ENCODE measurements around the gene DSP. TPM values are rescaled to one million over a fixed set of nuclear protein-coding genes. Genes with fewer than 3 reads are reported as not detected.

DSP gene
- total RNA-seq, 1 experiment from 2014 or later, result 20.1 TPM

GRCh38 chr6:7513529-7513928 is 27.9 kb upstream of the DSP start:
- no TSS peak for BruUV-seq (replicated peaks)
- Histone ChIP-seq H3K4me3 (ENCODE audit: low read depth in 2 of 2, low read length in 2 of 2) (no peak overlapping the region), H3K27me3 (ENCODE audit: control insufficient read depth, insufficient read depth, low read length) (peaks cover 3% of the 10 kb centered on the region), H3K27ac (ENCODE audit: low read length) (no peak overlapping the region), H3K9me3 (ENCODE audit: control insufficient read depth, insufficient read depth, low read depth, low read length) (no peaks in the 10 kb centered on the region), H3K36me3 (ENCODE audit: control insufficient read depth, insufficient read depth, low read length) (no peaks in the 10 kb centered on the region), H3K4me1 (ENCODE audit: control insufficient read depth, insufficient read depth, low read length) (no peaks in the 10 kb centered on the region)
- TF ChIP-seq CTCF (IDR thresholded peaks at IDR 0.05), result no peak
- no peak for ATAC-seq
- intact Hi-C loops (cut with micrococcal nuclease; ENCODE audit: unreplicated experiment) (no loop called here), in situ Hi-C loops (cut with HindIII; ENCODE audit: low pct_unique_long_range_greater_than_20kb, low sequenced_read_pairs) (no loop called here)
- POLR2A ChIA-PET, result interaction anchor here (0.6 kb wide), 1 partner anchor 863 kb away, joined by 3 read pairs; no protein-coding TSS in a partner anchor
- DNase-seq (ENCODE audit: low read depth, low spot score), result no peak
- CTCF ChIA-PET, result no interaction called here

- H3K9me3 ChIP-seq (ENCODE audit: control insufficient read depth, insufficient read depth, low read depth, low read length), result no peaks in the 10 kb centered on the region
- no peak overlapping the region for H3K4me3 ChIP-seq (ENCODE audit: low read depth in 2 of 2, low read length in 2 of 2)
- ChIA-PET CTCF (no interaction called here), POLR2A (no interaction called here)
- ATAC-seq (no peak), DNase-seq (ENCODE audit: low read depth, low spot score) (no peak)
- no peaks in the 10 kb centered on the region for H3K36me3 ChIP-seq (ENCODE audit: control insufficient read depth, insufficient read depth, low read length)
- BruUV-seq (replicated peaks), result no TSS peak
- no peaks in the 10 kb centered on the region for H3K4me1 ChIP-seq (ENCODE audit: control insufficient read depth, insufficient read depth, low read length)
- H3K27me3 ChIP-seq (ENCODE audit: control insufficient read depth, insufficient read depth, low read length), result peaks cover 3% of the 10 kb centered on the region
- H3K27ac ChIP-seq (ENCODE audit: low read length), result no peak overlapping the region
- in situ Hi-C loops (cut with HindIII; ENCODE audit: low pct_unique_long_range_greater_than_20kb, low sequenced_read_pairs), result no loop called here
- intact Hi-C loops (cut with micrococcal nuclease; ENCODE audit: unreplicated experiment), result no loop called here
- TF ChIP-seq SIN3A (IDR thresholded peaks at IDR 0.05; ENCODE audit: borderline replicate concordance, insufficient read depth, low read depth, low read length) (no peak), POLR2AphosphoS5 (IDR thresholded peaks at IDR 0.05; ENCODE audit: low read depth, low read length) (no peak), REST (IDR thresholded peaks at IDR 0.05; ENCODE audit: insufficient read depth in 1 of 2, low read depth in 2 of 2, low read length in 1 of 2) (no peak), CTCF (IDR thresholded peaks at IDR 0.05) (no peak), TCF7L2 (IDR thresholded peaks at IDR 0.05; ENCODE audit: low read depth, low read length) (no peak)
Observed at GRCh38 chr6:7515363-7515762, 26.1 kb upstream of the DSP start.

- Histone ChIP-seq H3K36me3 (ENCODE audit: control insufficient read depth, insufficient read depth, low read length) (no peaks in the 10 kb centered on the region), H3K4me1 (ENCODE audit: control insufficient read depth, insufficient read depth, low read length) (no peaks in the 10 kb centered on the region), H3K4me3 (ENCODE audit: low read depth in 2 of 2, low read length in 2 of 2) (no peak overlapping the region), H3K27ac (ENCODE audit: low read length) (no peak overlapping the region), H3K9me3 (ENCODE audit: control insufficient read depth, insufficient read depth, low read depth, low read length) (no peaks in the 10 kb centered on the region), H3K27me3 (ENCODE audit: control insufficient read depth, insufficient read depth, low read length) (peaks cover 5% of the 10 kb centered on the region)
- in situ Hi-C loops (cut with HindIII; ENCODE audit: low pct_unique_long_range_greater_than_20kb, low sequenced_read_pairs), result no loop called here
- DNase-seq (ENCODE audit: low read depth, low spot score) (no peak), ATAC-seq (no peak)
- BruUV-seq (replicated peaks), result no TSS peak
- intact Hi-C loops (cut with micrococcal nuclease; ENCODE audit: unreplicated experiment), result no loop called here
- CTCF ChIA-PET, result no interaction called here
- POLR2A ChIA-PET, result no interaction called here
- TF ChIP-seq REST (IDR thresholded peaks at IDR 0.05; ENCODE audit: insufficient read depth in 1 of 2, low read depth in 2 of 2, low read length in 1 of 2) (no peak), SIN3A (IDR thresholded peaks at IDR 0.05; ENCODE audit: borderline replicate concordance, insufficient read depth, low read depth, low read length) (no peak), CTCF (IDR thresholded peaks at IDR 0.05) (no peak), POLR2AphosphoS5 (IDR thresholded peaks at IDR 0.05; ENCODE audit: low read depth, low read length) (no peak), TCF7L2 (IDR thresholded peaks at IDR 0.05; ENCODE audit: low read depth, low read length) (no peak)
Observed at GRCh38 chr6:7518877-7519276, 22.6 kb upstream of the DSP start.

Data from Panc1 (cell line).